H1 (cell line): Measurements from ENCODE around the gene RAD9A. TPM values are rescaled to one million over a fixed set of nuclear protein-coding genes. Genes with fewer than 3 reads are reported as not detected.
A peak's percentile ranks its signal among the peaks of the same experiment; 100 is the strongest.

Source experiments
- CHD1 ChIP-seq: IDR thresholded peaks from 2 replicates; pipeline ENCODE4 v1.6.1; 2012; ENCODE audit warnings: low read depth, low read length, improper control_type of control experiment
- CHD7 ChIP-seq: fragments of 300-600 bp; sonication (generic); IDR thresholded peaks from 2 replicates; pipeline ENCODE4 v1.7.1; 2012; ENCODE audit warnings: low read length, moderate library complexity, mild to moderate bottlenecking, inconsistent platforms; ENCODE audit not compliant: insufficient replicate concordance
- JUND ChIP-seq: IDR thresholded peaks from 2 replicates; pipeline ENCODE4 v1.6.1; 2011; ENCODE audit warnings: mild to moderate bottlenecking, improper control_type of control experiment, low read length
- POLR2AphosphoS5 ChIP-seq: IDR thresholded peaks from 2 replicates; pipeline ENCODE4 v1.6.1; 2011; ENCODE audit warnings: low read depth, low read length
- RAD21 ChIP-seq, 2 experiments: IDR thresholded peaks in 1 of 2; conservative IDR thresholded peaks in 1 of 2; 2 replicates each; pipeline ENCODE4 v1.6.1; 2011; ENCODE audit warnings: low read depth in 2 of 2, low read length in 2 of 2, improper control_type of control experiment in 1 of 2, inconsistent platforms in 1 of 2, mild to moderate bottlenecking in 1 of 2, moderate library complexity in 1 of 2
- SP2 ChIP-seq: IDR thresholded peaks from 2 replicates; pipeline ENCODE4 v1.6.1; 2012; ENCODE audit warnings: mild to moderate bottlenecking, low read length, inconsistent platforms
- TAF1 ChIP-seq: IDR thresholded peaks from 2 replicates; pipeline ENCODE4 v1.6.1; 2011; ENCODE audit warnings: mild to moderate bottlenecking, low read depth, low read length
- TEAD4 ChIP-seq: IDR thresholded peaks from 2 replicates; pipeline ENCODE4 v1.6.1; 2012; ENCODE audit warnings: low read depth, low read length, inconsistent platforms, mixed read lengths
- USF2 ChIP-seq: IDR thresholded peaks from 2 replicates; pipeline ENCODE4 v1.6.1; 2011; ENCODE audit warnings: low read length, improper control_type of control experiment
- polyA plus RNA-seq, 7 experiments: library from polyadenylated mRNA; depleted of rRNA in 3 of 7; stranded (reverse) in 5 of 7; unstranded in 2 of 7; fragments of >200 nt in 5 of 7; fragments of 200-250 nt in 2 of 7; gene quantifications; 1 replicate in 5 of 7; 2 replicates in 1 of 7; 4 replicates in 1 of 7; pipeline versions ENCODE4 v1.2.1 to v1.2.3, GENCODE V29; 2011 to 2013; ENCODE audit warnings: missing spikeins in 2 of 7, mixed read lengths in 2 of 7
- total RNA-seq: library from RNA; stranded (reverse); fragmentation: NEBNext Ultra II Directional; extraction: Animal tissue kit (Norgen Biotek cat#: 25700); gene quantifications from 2 replicates; pipeline ENCODE4 v1.2.1, GENCODE V29; 2021

Gene RAD9A
- total and polyA plus RNA-seq, 2 of the 8 experiments (the other 6 are each of a cell fraction or from before 2014, with no cell fraction given): 22.2 to 25.5 TPM

GRCh38 chr11:67373648-67374570 is 17.9 kb upstream of the RAD9A start (continued):
- TF ChIP-seq CHD7 (no peak), POLR2AphosphoS5 (no peak), RAD21 (IDR thresholded peaks at IDR 0.05 in 1 of 2, conservative IDR thresholded peaks at IDR 0.05 in 1 of 2; ENCODE audit: low read depth in 2 of 2, low read length in 2 of 2) (peak in 1 of 2 experiments; percentile 3; a peak in 1 of 4 replicates), JUND (peak; percentile 35), CHD1 (no peak), SP2 (no peak), TEAD4 (no peak), TAF1 (no peak), USF2 (no peak)
